Astrocyte (in vitro differentiated cells and primary cell): ENCODE results near the gene RBM24. TPM values are rescaled to one million over a fixed set of nuclear protein-coding genes. Genes with fewer than 3 reads are reported as not detected.

Experiments used
- DNase-seq: peaks from one replicate; pipeline ENCODE4 v3.0.0-alpha.2; 2010; ENCODE audit warnings: low read depth
- FAIRE-seq: peaks from 2 replicates; lab custom pipeline; 2011; peaks lifted over from hg19 to GRCh38; lab: Jason Lieb, UNC
- H2AFZ ChIP-seq: 2 replicates; pipeline ENCODE4 v1.6.0; 2012; ENCODE audit warnings: low read depth, low read length, inconsistent platforms
- H3K27ac ChIP-seq: 2 replicates; pipeline ENCODE4 v1.5.1; 2011; ENCODE audit warnings: low read depth, low read length, inconsistent platforms
- H3K27me3 ChIP-seq: 2 replicates; pipeline ENCODE4 v1.6.0; 2011; ENCODE audit warnings: low read length, inconsistent platforms; ENCODE audit not compliant: insufficient read depth
- H3K36me3 ChIP-seq: 2 replicates; pipeline ENCODE4 v1.5.1; 2011; ENCODE audit warnings: low read length, inconsistent platforms; ENCODE audit not compliant: insufficient read depth
- H3K4me1 ChIP-seq: 2 replicates; pipeline ENCODE4 v1.5.1; 2011; ENCODE audit warnings: low read length, inconsistent platforms; ENCODE audit not compliant: insufficient read depth
- H3K4me2 ChIP-seq: 2 replicates; pipeline ENCODE4 v1.6.0; 2012; ENCODE audit warnings: low read length, inconsistent platforms
- H3K4me3 ChIP-seq: 2 replicates; pipeline ENCODE4 v1.5.1; 2011; ENCODE audit warnings: low read depth, mild to moderate bottlenecking, low read length, inconsistent platforms; ENCODE audit not compliant: insufficient read depth
- H3K79me2 ChIP-seq: 2 replicates; pipeline ENCODE4 v1.6.0; 2012; ENCODE audit warnings: mild to moderate bottlenecking, low read length, inconsistent platforms; ENCODE audit not compliant: insufficient read depth
- H3K9ac ChIP-seq: 2 replicates; pipeline ENCODE4 v1.6.0; 2012; ENCODE audit warnings: mild to moderate bottlenecking, low read length, inconsistent platforms
- H3K9me3 ChIP-seq: 2 replicates; pipeline ENCODE4 v1.5.1; 2012; ENCODE audit warnings: low read depth, mild to moderate bottlenecking, low read length, inconsistent platforms; ENCODE audit not compliant: insufficient read depth
- H4K20me1 ChIP-seq: 2 replicates; pipeline ENCODE4 v1.6.0; 2012; ENCODE audit warnings: low read length, inconsistent platforms; ENCODE audit not compliant: insufficient read depth
- H3K27ac Mint-ChIP-seq: one replicate; pipeline ENCODE4 v1.8.0; 2021; ENCODE audit warnings: mild to moderate bottlenecking, mixed read lengths; ENCODE audit not compliant: unreplicated experiment
- H3K27me3 Mint-ChIP-seq: one replicate; pipeline ENCODE4 v1.8.0; 2021; ENCODE audit warnings: low read depth, mixed read lengths; ENCODE audit not compliant: unreplicated experiment
- H3K36me3 Mint-ChIP-seq: one replicate; pipeline ENCODE4 v1.8.0; 2021; ENCODE audit warnings: low read depth, mixed read lengths; ENCODE audit not compliant: unreplicated experiment
- H3K4me1 Mint-ChIP-seq: one replicate; pipeline ENCODE4 v1.8.0; 2021; ENCODE audit warnings: low read depth, mixed read lengths; ENCODE audit not compliant: unreplicated experiment
- H3K4me3 Mint-ChIP-seq: one replicate; pipeline ENCODE4 v1.8.0; 2021; ENCODE audit warnings: mild to moderate bottlenecking, moderate library complexity, mixed read lengths; ENCODE audit not compliant: unreplicated experiment
- H3K9me3 Mint-ChIP-seq: one replicate; pipeline ENCODE4 v1.8.0; 2021; ENCODE audit warnings: mild to moderate bottlenecking, mixed read lengths; ENCODE audit not compliant: unreplicated experiment
- CTCF ChIP-seq: IDR thresholded peaks from 2 replicates; pipeline ENCODE4 v1.5.1; 2011; ENCODE audit warnings: low read depth, mild to moderate bottlenecking, inconsistent platforms, low read length, moderate library complexity; ENCODE audit not compliant: insufficient read depth
- EZH2 ChIP-seq: IDR thresholded peaks from 2 replicates; pipeline ENCODE4 v1.6.1; 2012; ENCODE audit warnings: mild to moderate bottlenecking, low read length, inconsistent platforms; ENCODE audit not compliant: insufficient read depth
- total RNA-seq: library from RNA; stranded (reverse); gene quantifications from 2 replicates; pipeline ENCODE4 v1.2.1, GENCODE V29; 2021

Gene RBM24
- total RNA-seq, 1 donor from 2014 or later, result 22.7 TPM

DNA sequence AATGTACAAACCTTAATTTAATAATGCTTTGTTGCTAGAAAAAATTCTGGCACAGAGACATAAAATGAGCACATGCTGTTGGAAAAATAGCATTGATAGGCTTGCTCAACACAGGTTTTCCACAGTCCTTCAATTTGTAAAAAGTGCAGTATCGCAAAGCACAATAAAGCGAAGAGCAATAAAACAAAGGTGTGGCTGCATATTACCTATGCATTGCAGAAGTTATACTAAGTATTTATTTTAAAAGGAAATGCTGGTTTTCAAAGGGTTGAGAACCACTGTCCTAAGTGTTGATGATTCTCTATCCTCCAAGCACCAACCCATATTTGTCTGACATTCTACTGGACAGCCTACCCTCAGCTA, 58.1 kb downstream of the RBM24 start:
- Histone ChIP-seq H3K4me1 (no peaks in the 10 kb centered on the region), H3K9me3 (no peaks in the 10 kb centered on the region), H2AFZ (no peak overlapping the region), H4K20me1 (no peaks in the 10 kb centered on the region), H3K79me2 (no peaks in the 10 kb centered on the region), H3K4me2 (no peak overlapping the region), H3K27ac (no peak overlapping the region), H3K36me3 (no peaks in the 10 kb centered on the region), H3K4me3 (no peak overlapping the region), H3K27me3 (no peaks in the 10 kb centered on the region), H3K9ac (no peak overlapping the region)
- H3K27me3 Mint-ChIP-seq, result no peaks in the 10 kb centered on the region
- no peak overlapping the region for H3K27ac Mint-ChIP-seq
- no peaks in the 10 kb centered on the region for H3K9me3 Mint-ChIP-seq
- DNase-seq, result no peak
- TF ChIP-seq EZH2 (no peak), CTCF (no peak)
- peaks cover 2% of the 10 kb centered on the region for H3K36me3 Mint-ChIP-seq
- no peaks in the 10 kb centered on the region for H3K4me1 Mint-ChIP-seq
- no peak overlapping the region for H3K4me3 Mint-ChIP-seq
- FAIRE-seq, result no peak

DNA sequence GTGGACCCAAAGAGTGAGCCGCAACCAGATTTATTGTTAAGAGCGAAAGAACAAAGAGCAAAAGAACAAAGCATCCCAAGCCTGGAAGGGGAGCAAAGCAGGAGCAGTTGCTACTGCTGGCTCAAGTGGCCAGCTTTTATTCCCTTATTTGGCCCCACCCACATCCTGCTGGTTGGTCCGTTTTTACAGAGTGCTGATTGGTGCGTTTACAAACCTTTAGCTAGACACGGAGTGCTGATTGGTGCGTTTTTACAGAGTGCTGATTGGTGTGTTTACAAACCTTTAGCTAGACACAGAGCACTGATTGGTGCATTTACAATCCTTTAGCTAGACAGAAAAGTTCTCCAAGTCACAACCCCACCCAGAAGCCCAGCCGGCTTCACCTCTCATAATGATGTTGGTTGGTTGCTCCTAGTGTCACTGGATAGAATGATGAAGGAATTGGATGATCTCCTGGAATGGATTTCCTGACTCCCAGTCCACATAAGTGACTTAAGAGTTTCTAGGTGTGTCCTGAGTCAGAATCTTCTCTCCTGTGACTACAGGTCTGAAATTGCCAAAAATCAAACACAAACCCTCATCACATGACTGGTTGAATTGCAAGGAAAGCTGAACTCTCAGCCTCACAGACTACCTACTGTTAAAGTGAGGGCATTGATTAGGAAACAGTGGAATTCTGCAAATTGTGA, 60.1 kb downstream of the RBM24 start:
- Mint-ChIP-seq H3K27me3 (peaks cover 3% of the 10 kb centered on the region), H3K27ac (no peak overlapping the region), H3K4me3 (no peak overlapping the region), H3K4me1 (no peaks in the 10 kb centered on the region), H3K9me3 (no peaks in the 10 kb centered on the region), H3K36me3 (peaks cover 4% of the 10 kb centered on the region)
- Histone ChIP-seq H3K4me2 (no peak overlapping the region), H4K20me1 (no peaks in the 10 kb centered on the region), H3K27ac (no peak overlapping the region), H2AFZ (no peak overlapping the region), H3K79me2 (no peaks in the 10 kb centered on the region), H3K4me1 (no peaks in the 10 kb centered on the region), H3K9me3 (no peaks in the 10 kb centered on the region), H3K27me3 (no peaks in the 10 kb centered on the region), H3K4me3 (no peak overlapping the region), H3K9ac (no peak overlapping the region), H3K36me3 (no peaks in the 10 kb centered on the region)
- DNase-seq (no peak), FAIRE-seq (no peak)
- TF ChIP-seq EZH2 (no peak), CTCF (no peak)

DNA sequence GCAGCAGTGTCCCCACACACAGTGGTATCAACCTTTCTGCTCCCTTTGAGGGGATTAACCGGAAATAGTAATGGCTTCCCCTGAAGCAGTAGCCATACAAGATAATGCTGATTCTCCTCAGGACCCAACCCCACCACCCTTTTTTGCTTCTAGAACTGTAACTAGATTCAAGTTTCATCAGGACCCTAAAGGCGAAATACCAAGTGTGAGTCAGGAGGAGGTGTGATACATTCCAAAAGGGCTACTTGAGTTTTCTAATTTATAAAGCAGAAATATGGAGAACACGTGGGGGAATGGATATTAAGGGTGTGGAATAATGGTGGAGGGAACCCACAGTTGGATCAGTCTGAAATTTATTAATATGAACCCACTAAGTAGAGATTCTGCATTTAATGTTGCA, 60.7 kb downstream of the RBM24 start:
- Histone ChIP-seq H3K36me3 (no peaks in the 10 kb centered on the region), H3K4me3 (no peak overlapping the region), H3K27me3 (no peaks in the 10 kb centered on the region), H2AFZ (no peak overlapping the region), H4K20me1 (no peaks in the 10 kb centered on the region), H3K4me1 (no peaks in the 10 kb centered on the region), H3K4me2 (no peak overlapping the region), H3K27ac (no peak overlapping the region), H3K9ac (no peak overlapping the region), H3K9me3 (no peaks in the 10 kb centered on the region), H3K79me2 (no peaks in the 10 kb centered on the region)
- no peak overlapping the region for H3K27ac Mint-ChIP-seq
- DNase-seq, result no peak
- no peak for TF ChIP-seq EZH2
- TF ChIP-seq CTCF, result no peak
- no peak overlapping the region for H3K4me3 Mint-ChIP-seq
- peaks cover 4% of the 10 kb centered on the region for H3K36me3 Mint-ChIP-seq
- no peaks in the 10 kb centered on the region for H3K9me3 Mint-ChIP-seq
- H3K27me3 Mint-ChIP-seq, result peaks cover 6% of the 10 kb centered on the region
- no peak for FAIRE-seq
- no peaks in the 10 kb centered on the region for H3K4me1 Mint-ChIP-seq
